HepG2 (cell line): ENCODE measurements around the gene RAD1. TPM values are rescaled to one million over a fixed set of nuclear protein-coding genes. Genes with fewer than 3 reads are reported as not detected.

ENCODE experiments used
- ASH2L ChIP-seq: fragments of 300-600, 200-600 bp; sonication (generic); IDR thresholded peaks from 2 replicates; pipeline ENCODE4 v1.7.0; 2017; ENCODE audit warnings: low read depth, mild to moderate bottlenecking, moderate library complexity, mixed read lengths, low read length; ENCODE audit not compliant: insufficient read length
- HOXA3 ChIP-seq: sonication (generic); formaldehyde crosslinking; IDR thresholded peaks from 2 replicates; pipeline ENCODE4 v1.5.0; 2020; ENCODE audit warnings: missing genetic modification reagents
- KLF9 ChIP-seq: IDR thresholded peaks from 2 replicates; pipeline ENCODE4 v1.6.1; 2016; ENCODE audit warnings: low read depth
- KMT2A ChIP-seq: sonication (generic); formaldehyde crosslinking; IDR thresholded peaks from 2 replicates; pipeline ENCODE4 v1.4.0; 2020; ENCODE audit warnings: missing genetic modification reagents
- MYPOP ChIP-seq: sonication (generic); formaldehyde crosslinking; IDR thresholded peaks from 2 replicates; pipeline ENCODE4 v1.8.1; 2023; ENCODE audit warnings: mild to moderate bottlenecking, moderate library complexity, missing genetic modification reagents
- PLSCR1 ChIP-seq: sonication (generic); formaldehyde crosslinking; IDR thresholded peaks from 2 replicates; pipeline ENCODE4 v1.5.0; 2020; ENCODE audit warnings: missing genetic modification reagents, mild to moderate bottlenecking, borderline replicate concordance
- SRSF1 ChIP-seq: fragments of 200-400 bp; formaldehyde crosslinking; optimal IDR thresholded peaks from 2 replicates; pipeline ENCODE3; 2017; ENCODE audit warnings: mild to moderate bottlenecking, low read depth, low read length, moderate library complexity
- TCF7L2 ChIP-seq: IDR thresholded peaks from 2 replicates; pipeline ENCODE4 v1.6.1; 2011; ENCODE audit warnings: mild to moderate bottlenecking, low read depth, low read length, moderate library complexity
- TSC22D2 ChIP-seq: sonication (generic); formaldehyde crosslinking; IDR thresholded peaks from 2 replicates; pipeline ENCODE4 v1.5.1; 2020; ENCODE audit warnings: missing genetic modification reagents, mild to moderate bottlenecking, borderline replicate concordance
- ZBTB14 ChIP-seq: sonication (generic); formaldehyde crosslinking; IDR thresholded peaks from 2 replicates; pipeline ENCODE4 v1.4.0; 2020; ENCODE audit warnings: missing genetic modification reagents
- ZBTB7A ChIP-seq: sonication (generic); formaldehyde crosslinking; IDR thresholded peaks from 2 replicates; pipeline ENCODE4 v1.8.0; 2022; ENCODE audit warnings: mild to moderate bottlenecking, missing genetic modification reagents
- ZFP90 ChIP-seq: sonication (generic); formaldehyde crosslinking; IDR thresholded peaks from 2 replicates; pipeline ENCODE4 v1.8.0; 2022; ENCODE audit warnings: missing genetic modification reagents, mild to moderate bottlenecking, inconsistent platforms, borderline replicate concordance
- ZKSCAN5 ChIP-seq: sonication (generic); formaldehyde crosslinking; IDR thresholded peaks from 2 replicates; pipeline ENCODE4 v1.5.1; 2020; ENCODE audit warnings: mild to moderate bottlenecking, missing genetic modification reagents
- ZNF549 ChIP-seq: sonication (generic); formaldehyde crosslinking; IDR thresholded peaks from 2 replicates; pipeline ENCODE4 v1.5.0; 2020; ENCODE audit warnings: missing genetic modification reagents
- ZNF556 ChIP-seq: sonication (generic); formaldehyde crosslinking; IDR thresholded peaks from 2 replicates; pipeline ENCODE4 v1.4.0; 2020; ENCODE audit warnings: mild to moderate bottlenecking, missing genetic modification reagents, borderline replicate concordance
- ZNF772 ChIP-seq: sonication (generic); formaldehyde crosslinking; IDR thresholded peaks from 2 replicates; pipeline ENCODE4 v1.5.0; 2020; ENCODE audit warnings: mild to moderate bottlenecking, missing genetic modification reagents
- ZNF839 ChIP-seq: sonication (generic); formaldehyde crosslinking; IDR thresholded peaks from 2 replicates; pipeline ENCODE4 v1.4.0; 2020; ENCODE audit warnings: missing genetic modification reagents, mild to moderate bottlenecking, borderline replicate concordance
- ZNF841 ChIP-seq: sonication (generic); formaldehyde crosslinking; IDR thresholded peaks from 2 replicates; pipeline ENCODE4 v1.8.1; 2023; ENCODE audit warnings: missing genetic modification reagents, borderline replicate concordance
- polyA plus RNA-seq, 8 experiments: library from polyadenylated mRNA; depleted of rRNA in 3 of 8; stranded (reverse) in 7 of 8; unstranded in 1 of 8; fragments of >200 nt; fragmentation: Illumina TruSeq in 4 of 8; extraction: Trizol in 4 of 8; gene quantifications; 2 replicates each; pipeline versions ENCODE4 v1.2.1 to v1.2.3, GENCODE V29; 2011 to 2016; ENCODE audit warnings: low read depth in 4 of 8, missing spikeins in 1 of 8, mixed read lengths in 1 of 8; ENCODE audit not compliant: insufficient read depth in 1 of 8
- total RNA-seq, 5 experiments: library from RNA; depleted of rRNA; stranded (reverse); fragments of >200 nt; fragmentation: Illumina TruSeq; extraction: Trizol; gene quantifications; 2 replicates each; pipeline ENCODE4 v1.2.3, GENCODE V29; 2016; ENCODE audit warnings: low read depth in 1 of 5
- TF ChIP-seq, protein P1 (sequence below): sonication (generic); formaldehyde crosslinking; IDR thresholded peaks from 2 replicates; pipeline ENCODE4 v1.8.1; 2023; ENCODE audit warnings: mild to moderate bottlenecking, inconsistent platforms, moderate library complexity, missing genetic modification reagents, borderline replicate concordance
- TF ChIP-seq, protein P2 (sequence below): sonication (generic); formaldehyde crosslinking; IDR thresholded peaks from 2 replicates; pipeline ENCODE4 v1.8.1; 2023; ENCODE audit warnings: missing genetic modification reagents, mild to moderate bottlenecking, borderline replicate concordance
- TF ChIP-seq, protein P3 (sequence below): IDR thresholded peaks from 2 replicates; pipeline ENCODE4 v1.6.1; 2016; ENCODE audit warnings: missing compliant biosample characterization, missing genetic modification reagents, borderline replicate concordance

The RAD1 gene
- total and polyA plus RNA-seq, 2 of the 13 experiments (the other 11 are each of a cell fraction or from before 2014, with no cell fraction given) = 14.7 to 39.1 TPM

DNA sequence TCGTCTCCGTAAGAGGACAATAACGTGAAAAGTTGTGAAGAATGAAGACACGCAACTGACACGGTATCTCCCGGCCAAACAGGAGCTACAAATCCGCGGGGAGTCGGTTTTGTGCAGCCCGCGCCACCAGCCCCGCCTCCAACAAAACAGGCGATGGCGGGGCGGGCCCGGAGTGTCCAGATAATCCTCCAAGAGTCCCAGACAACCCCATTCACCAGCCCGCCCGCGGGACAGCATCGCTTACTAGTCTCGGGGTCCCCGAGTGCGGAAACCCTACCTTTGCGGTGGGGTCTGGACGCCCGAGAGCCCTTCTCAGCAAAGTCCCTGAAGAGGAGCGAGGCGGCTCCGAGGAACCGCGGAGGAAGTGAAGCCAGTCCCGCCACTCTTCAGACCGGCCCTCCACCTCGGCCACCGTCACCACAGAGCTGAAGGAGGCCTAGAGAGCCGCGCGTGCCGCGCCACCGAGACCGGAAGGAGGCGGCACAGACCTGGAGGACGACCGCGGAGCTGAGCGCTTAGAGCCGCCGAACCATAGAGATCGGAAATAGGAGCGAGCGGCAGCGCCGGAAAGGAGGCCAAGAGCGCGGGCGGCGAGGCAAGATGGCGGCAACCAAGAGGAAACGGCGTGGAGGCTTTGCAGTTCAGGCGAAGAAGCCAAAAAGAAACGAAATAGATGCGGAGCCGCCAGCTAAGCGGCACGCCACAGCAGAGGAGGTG, at the start of gene RAD1, which contains the start of gene BRIX1 (continued):
- TF ChIP-seq PLSCR1 (CRISPR knock-in tag) (no peak), ZFP90 (peak; percentile 61; the same call in 1 of the 2 replicates), ZNF841 (CRISPR knock-in tag) (no peak), ZNF556 (CRISPR knock-in tag) (peak; percentile 91), ASH2L (peak; percentile 97), TCF7L2 (no peak), ZBTB7A (peak; percentile 46; the same call in 1 of the 2 replicates), ZBTB14 (no peak), SRSF1 (peak; percentile 85), ZNF549 (CRISPR knock-in tag) (no peak), KMT2A (CRISPR knock-in tag) (peak; percentile 99), HOXA3 (CRISPR knock-in tag) (peak; percentile 96), KLF9 (CRISPR knock-in tag) (peak; percentile 43), MYPOP (CRISPR knock-in tag) (peak; percentile 60), ZNF772 (CRISPR knock-in tag) (peak; percentile 91), ZKSCAN5 (CRISPR knock-in tag) (peak; percentile 33; the same call in 1 of the 2 replicates), TSC22D2 (CRISPR knock-in tag) (no peak), ZNF839 (CRISPR knock-in tag) (no peak)
- TF ChIP-seq, protein P1, sequence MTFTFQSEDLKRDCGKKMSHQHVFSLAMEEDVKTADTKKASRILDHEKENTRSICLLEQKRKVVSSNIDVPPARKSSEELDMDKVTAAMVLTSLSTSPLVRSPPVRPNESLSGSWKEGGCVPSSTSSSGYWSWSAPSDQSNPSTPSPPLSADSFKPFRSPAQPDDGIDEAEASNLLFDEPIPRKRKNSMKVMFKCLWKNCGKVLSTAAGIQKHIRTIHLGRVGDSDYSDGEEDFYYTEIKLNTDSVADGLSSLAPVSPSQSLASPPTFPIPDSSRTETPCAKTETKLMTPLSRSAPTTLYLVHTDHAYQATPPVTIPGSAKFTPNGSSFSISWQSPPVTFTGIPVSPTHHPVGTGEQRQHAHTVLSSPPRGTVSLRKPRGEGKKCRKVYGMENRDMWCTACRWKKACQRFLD (CRISPR knock-in tag) = no peak
- TF ChIP-seq, protein P2, sequence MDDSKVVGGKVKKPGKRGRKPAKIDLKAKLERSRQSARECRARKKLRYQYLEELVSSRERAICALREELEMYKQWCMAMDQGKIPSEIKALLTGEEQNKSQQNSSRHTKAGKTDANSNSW = no peak
- TF ChIP-seq, protein P3, sequence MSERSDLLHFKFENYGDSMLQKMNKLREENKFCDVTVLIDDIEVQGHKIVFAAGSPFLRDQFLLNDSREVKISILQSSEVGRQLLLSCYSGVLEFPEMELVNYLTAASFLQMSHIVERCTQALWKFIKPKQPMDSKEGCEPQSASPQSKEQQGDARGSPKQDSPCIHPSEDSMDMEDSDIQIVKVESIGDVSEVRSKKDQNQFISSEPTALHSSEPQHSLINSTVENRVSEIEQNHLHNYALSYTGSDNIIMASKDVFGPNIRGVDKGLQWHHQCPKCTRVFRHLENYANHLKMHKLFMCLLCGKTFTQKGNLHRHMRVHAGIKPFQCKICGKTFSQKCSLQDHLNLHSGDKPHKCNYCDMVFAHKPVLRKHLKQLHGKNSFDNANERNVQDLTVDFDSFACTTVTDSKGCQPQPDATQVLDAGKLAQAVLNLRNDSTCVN (CRISPR knock-in tag) = no peak
